K562 (cell line): ENCODE results near the gene MB21D2. TPM values are rescaled to one million over a fixed set of nuclear protein-coding genes. Genes with fewer than 3 reads are reported as not detected.

Source experiments
- ATAC-seq: fragments of 200-7000 bp; cut with Tn5 transposase; 3 replicates; pipeline ENCODE4 v1.9.1; 2020; ENCODE audit warnings: moderate library complexity
- BruUV-seq: library from RNA; stranded (reverse); fragments of 400-500 nt; replicated peaks from 2 replicates; lab custom pipeline; 2021; lab: Mats Ljungman, UMichigan
- CTCF ChIA-PET: fragments of 300-600 bp; formaldehyde crosslinking; extraction: SDS; loops from one replicate; lab custom pipeline; 2021; ENCODE audit warnings: low intra/inter-chr PET ratio; lab: Yijun Ruan, JAX
- POLR2A ChIA-PET: fragments of 300-600, 350-650 bp; sonication (Branson Sonifier 250); formaldehyde crosslinking; extraction: SDS; loops from one replicate; lab custom pipeline; 2021; ENCODE audit warnings: antibody characterized with exemption, inconsistent platforms; lab: Yijun Ruan, JAX
- DNase-seq, 4 experiments: peaks; one replicate each; pipeline versions ENCODE4 v3.0.0 to v3.0.0-alpha.2; 2011 to 2018; ENCODE audit warnings: low spot score in 3 of 4, mixed read lengths in 3 of 4; ENCODE audit errors: extremely low read depth in 1 of 4
- FAIRE-seq: peaks from 2 replicates; lab custom pipeline; 2011; peaks lifted over from hg19 to GRCh38; lab: Jason Lieb, UNC
- H2AFZ ChIP-seq: 2 replicates; pipeline ENCODE4 v1.6.0; 2011; ENCODE audit warnings: low read depth, low read length, control low read depth, inconsistent platforms
- H3K27ac ChIP-seq: fragments of 200-600 bp; 3 replicates; pipeline ENCODE4 v1.8.0; 2011; ENCODE audit warnings: low read depth, mild to moderate bottlenecking, control low read depth, inconsistent platforms, low read length, moderate library complexity, mixed read lengths; ENCODE audit errors: extremely low read depth
- H3K27me3 ChIP-seq, 2 experiments: fragments of 300-600 bp in 1 of 2; 2 replicates in 1 of 2; 3 replicates in 1 of 2; pipeline versions ENCODE4 v1.6.0 to v1.8.0; 2011; ENCODE audit warnings: inconsistent platforms in 2 of 2, low read length in 2 of 2, mild to moderate bottlenecking in 1 of 2, mixed read lengths in 1 of 2, moderate library complexity in 1 of 2; ENCODE audit not compliant: control insufficient read depth in 2 of 2, insufficient read depth in 2 of 2
- H3K36me3 ChIP-seq: fragments of 300-600 bp; 3 replicates; pipeline ENCODE4 v1.8.0; 2011; ENCODE audit warnings: mild to moderate bottlenecking, low read length, inconsistent platforms; ENCODE audit not compliant: control insufficient read depth, insufficient read depth
- H3K4me1 ChIP-seq, 2 experiments: fragments of 200-600 bp in 1 of 2; replicated peaks in 1 of 2; 2 replicates in 1 of 2; 3 replicates in 1 of 2; pipeline versions ENCODE4 v1.5.1 to v1.8.0; 2011; ENCODE audit warnings: inconsistent platforms in 2 of 2, low read length in 2 of 2, mild to moderate bottlenecking in 1 of 2, mixed read lengths in 1 of 2, moderate library complexity in 1 of 2; ENCODE audit not compliant: control insufficient read depth in 2 of 2, insufficient read depth in 2 of 2
- H3K4me2 ChIP-seq: 2 replicates; pipeline ENCODE4 v1.6.1; 2011; ENCODE audit warnings: low read length, control low read depth, inconsistent platforms, mixed read lengths; ENCODE audit not compliant: insufficient read depth
- H3K4me3 ChIP-seq: fragments of 200-600 bp; sonication (generic), shearing (Covaris generic); 2 replicates; pipeline ENCODE4 v1.5.1; 2016; ENCODE audit warnings: control low read depth, inconsistent platforms
- H3K79me2 ChIP-seq: fragments of 200-600 bp; 3 replicates; pipeline ENCODE4 v1.8.0; 2011; ENCODE audit warnings: low read length, inconsistent platforms; ENCODE audit not compliant: control insufficient read depth, insufficient read depth
- H3K9ac ChIP-seq, 2 experiments: 2 replicates each; pipeline versions ENCODE4 v1.6.0 to v1.6.1; 2011; ENCODE audit warnings: low read depth in 2 of 2, low read length in 2 of 2, control low read depth in 1 of 2, inconsistent platforms in 1 of 2, mild to moderate bottlenecking in 1 of 2, mixed read lengths in 1 of 2; ENCODE audit not compliant: insufficient read depth in 1 of 2
- H3K9me1 ChIP-seq: one replicate; pipeline ENCODE4 v1.6.0; 2011; ENCODE audit warnings: inconsistent platforms, mild to moderate bottlenecking, low read length, moderate library complexity; ENCODE audit not compliant: control insufficient read depth, insufficient read depth
- H3K9me3 ChIP-seq: replicated peaks from 2 replicates; pipeline ENCODE4 v1.5.1; 2011; ENCODE audit warnings: low read depth, low read length, inconsistent platforms; ENCODE audit not compliant: control insufficient read depth, insufficient read depth
- H4K20me1 ChIP-seq: replicated peaks from 2 replicates; pipeline ENCODE4 v1.6.1; 2011; ENCODE audit warnings: low read length, inconsistent platforms, mixed read lengths; ENCODE audit not compliant: control insufficient read depth, insufficient read depth
- ADNP ChIP-seq: fragments of 200-800 bp; sonication (Bioruptor generic); IDR thresholded peaks from 2 replicates; pipeline ENCODE4 v1.6.1; 2016; ENCODE audit warnings: missing genetic modification characterization, missing compliant biosample characterization
- GATAD2B ChIP-seq: fragments of 450-650 bp; IDR thresholded peaks from 2 replicates; pipeline ENCODE4 v1.6.1; 2017; ENCODE audit warnings: mild to moderate bottlenecking, borderline replicate concordance
- PKNOX1 ChIP-seq: fragments of 450-650 bp; IDR thresholded peaks from 2 replicates; pipeline ENCODE4 v1.6.1; 2016
- RBM14 ChIP-seq: fragments of 200-400 bp; formaldehyde crosslinking; IDR thresholded peaks from 2 replicates; pipeline ENCODE4 v1.6.1; 2018; ENCODE audit warnings: low read depth, mild to moderate bottlenecking, low read length, moderate library complexity, borderline replicate concordance; ENCODE audit not compliant: insufficient read depth
- SRSF3 ChIP-seq: fragments of 200-400 bp; formaldehyde crosslinking; IDR thresholded peaks from 2 replicates; pipeline ENCODE4 v1.6.1; 2016; ENCODE audit warnings: mild to moderate bottlenecking, low read length, moderate library complexity; ENCODE audit not compliant: insufficient read depth
- WGBS: fragments of 100-300 bp; shearing (Covaris generic); methylation state at CpG from one replicate; pipeline ENCODE4 v1.1.6; 2016; ENCODE audit warnings: low coverage, mixed read lengths; ENCODE audit not compliant: insufficient coverage; ENCODE audit errors: missing lambda C conversion rate; 5-methylcytosine and 5-hydroxymethylcytosine counted together
- in situ Hi-C: fragments of 300-500 bp; cut with MboI; formaldehyde crosslinking; loops from 4 replicates; pipeline ENCODE4 v1.15.0; 2018; ENCODE audit warnings: inconsistent platforms, mixed read lengths
- intact Hi-C: fragments of 100-400 bp; cut with micrococcal nuclease; formaldehyde crosslinking; loops from 2 replicates; pipeline ENCODE4 v1.14.2; 2022
- polyA plus RNA-seq, 8 experiments: library from polyadenylated mRNA; depleted of rRNA in 4 of 8; stranded (reverse) in 5 of 8; unstranded in 3 of 8; fragments of >200 nt; fragmentation: Nextera tagmentation in 2 of 8; fragmentation: Illumina TruSeq in 1 of 8; extraction: Ambion mirVana in 2 of 8; extraction: Trizol in 1 of 8; gene quantifications; 2 replicates each; pipeline versions ENCODE4 v1.2.1 to v1.2.3, GENCODE V29; 2011 to 2014; ENCODE audit warnings: inconsistent platforms in 1 of 8, missing spikeins in 1 of 8
- total RNA-seq, 7 experiments: library from RNA; depleted of rRNA in 6 of 7; stranded (reverse); fragments of >200 nt in 6 of 7; fragmentation: Illumina TruSeq in 2 of 7; extraction: Trizol in 2 of 7; gene quantifications; 2 replicates each; pipeline versions ENCODE4 v1.2.1 to v1.2.3, GENCODE V29; 2011 to 2021; ENCODE audit warnings: low replicate concordance in 1 of 7

Gene MB21D2
- total and polyA plus RNA-seq, 9 of the 15 experiments (the other 6 are each of a cell fraction or from before 2014, with no cell fraction given), result 0.01 TPM; not detected in 8

DNA sequence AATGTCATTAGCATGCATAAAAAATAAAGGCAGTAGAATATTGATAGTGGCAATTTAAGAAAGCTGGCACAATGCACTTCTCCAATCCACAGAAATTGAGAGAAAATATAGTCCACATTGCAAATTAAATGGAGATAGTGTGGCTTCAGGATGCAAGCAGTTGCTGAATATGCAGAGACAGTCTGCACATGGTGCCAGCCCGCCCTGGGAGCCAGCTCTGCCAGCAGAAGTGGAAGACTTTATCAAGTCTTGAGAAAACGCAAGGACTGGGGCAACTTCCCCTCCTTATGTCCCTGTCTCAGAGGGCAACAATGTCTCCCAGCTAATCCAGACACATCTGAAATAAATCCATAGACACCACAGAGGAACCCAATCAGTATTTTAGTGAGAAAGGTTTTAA is 57.2 kb downstream of the MB21D2 start:
- intact Hi-C loops, result no loop called here
- 0% methylated on average over 2 of the region's 2 CpGs for WGBS
- BruUV-seq, result no TSS peak
- no peak overlapping the region for H3K9ac ChIP-seq
- peaks cover 0 to 14% of the 10 kb centered on the region in 2 experiments; a peak in 2 of 5 replicates for H3K27me3 ChIP-seq
- ATAC-seq (no peak), DNase-seq (no peak), FAIRE-seq (no peak)
- no peak overlapping the region for H3K27ac ChIP-seq
- no peaks in the 10 kb centered on the region for H3K9me3 ChIP-seq
- ChIA-PET CTCF (no interaction called here), POLR2A (no interaction called here)
- H3K4me3 ChIP-seq, result no peak overlapping the region
- H2AFZ ChIP-seq, result no peak overlapping the region
- no peaks in the 10 kb centered on the region for H3K36me3 ChIP-seq
- H3K4me1 ChIP-seq, result no peaks in the 10 kb centered on the region
- no peaks in the 10 kb centered on the region; the same call in 1 of the 2 replicates for H4K20me1 ChIP-seq
- no peak overlapping the region for H3K4me2 ChIP-seq
- in situ Hi-C loops, result no loop called here
- TF ChIP-seq RBM14 (no peak), PKNOX1 (no peak), ADNP (tag) (no peak), GATAD2B (no peak), SRSF3 (no peak)
- no peaks in the 10 kb centered on the region for H3K79me2 ChIP-seq
- no peaks in the 10 kb centered on the region for H3K9me1 ChIP-seq
